Suppressor macrophage treated with lipopolysaccharide for 4 hours (primary cell): ENCODE data around the gene MAPK4.

ENCODE experiments used
- DNase-seq: peaks from one replicate; pipeline ENCODE4 v3.0.0-alpha.2; 2020

Gene MAPK4

DNA sequence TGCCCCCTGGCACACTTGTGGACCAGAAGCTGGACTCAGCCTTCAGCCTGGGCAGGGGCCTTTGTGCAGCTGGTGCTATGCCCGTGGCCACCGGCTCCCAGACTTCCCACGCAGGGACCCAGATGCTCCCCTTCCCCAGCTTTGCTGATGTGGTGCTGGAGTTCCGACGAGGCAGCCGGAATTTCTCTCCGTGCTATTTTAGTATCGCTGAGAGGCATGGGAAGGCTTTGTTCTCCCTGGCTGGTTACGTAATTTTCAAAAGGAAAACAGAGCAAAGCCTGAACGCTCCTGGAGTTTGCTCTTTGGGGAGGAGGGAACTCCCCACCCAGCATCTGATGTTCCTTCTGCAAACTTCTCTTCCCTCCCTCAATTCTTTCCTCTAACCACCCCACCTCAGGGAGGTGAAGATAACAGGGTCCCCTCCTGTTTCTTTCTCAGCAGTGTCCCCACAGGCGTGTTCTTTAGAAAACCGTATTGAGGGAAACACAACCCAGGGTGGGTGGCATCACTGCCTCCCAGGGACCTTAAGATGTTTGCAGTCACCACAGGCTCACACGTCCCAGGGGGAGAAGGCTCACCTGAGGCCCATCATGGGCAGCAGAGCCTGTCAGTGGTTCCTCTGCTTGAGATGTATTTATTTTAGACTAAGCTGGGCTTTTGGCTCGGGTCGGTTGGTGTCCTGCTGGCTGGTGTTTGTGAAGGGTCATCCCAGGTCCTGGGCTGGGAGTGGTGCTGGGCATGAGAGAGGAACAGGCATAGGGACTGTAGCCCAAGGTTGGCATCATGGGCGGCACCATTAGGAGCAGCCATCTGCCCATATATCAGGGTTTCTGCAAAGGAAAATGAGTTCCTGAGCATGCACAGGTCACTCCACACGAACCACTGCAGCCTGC is 95.0 kb downstream of the MAPK4 start:
- no peak for DNase-seq

- DNase-seq: no peak
Measured at GRCh38 chr18:50656396-50656795, 96.5 kb downstream of the MAPK4 start.

GRCh38 chr18:50656841-50657470 is 97.1 kb downstream of the MAPK4 start:
- no peak for DNase-seq

DNA sequence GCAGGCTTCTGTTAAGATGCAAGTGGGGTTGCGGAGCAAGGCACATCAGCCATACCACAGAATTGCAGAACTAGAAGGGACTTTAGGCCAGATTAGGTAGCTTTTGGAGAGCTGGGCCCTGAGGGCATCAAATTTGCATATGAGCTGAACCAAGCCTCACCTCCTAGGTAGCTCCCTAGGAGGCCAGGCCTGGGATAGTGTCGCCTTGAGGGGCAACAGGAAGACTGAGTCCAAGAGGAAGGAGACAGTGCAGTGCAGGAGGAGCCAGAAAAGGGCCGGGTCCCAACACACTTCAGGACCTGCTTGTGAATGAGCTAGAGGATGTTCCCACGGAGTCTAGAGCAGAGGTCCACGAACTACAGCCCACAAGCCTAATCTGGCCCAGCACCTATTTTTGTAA is 98.7 kb downstream of the MAPK4 start:
- no peak for DNase-seq

DNA sequence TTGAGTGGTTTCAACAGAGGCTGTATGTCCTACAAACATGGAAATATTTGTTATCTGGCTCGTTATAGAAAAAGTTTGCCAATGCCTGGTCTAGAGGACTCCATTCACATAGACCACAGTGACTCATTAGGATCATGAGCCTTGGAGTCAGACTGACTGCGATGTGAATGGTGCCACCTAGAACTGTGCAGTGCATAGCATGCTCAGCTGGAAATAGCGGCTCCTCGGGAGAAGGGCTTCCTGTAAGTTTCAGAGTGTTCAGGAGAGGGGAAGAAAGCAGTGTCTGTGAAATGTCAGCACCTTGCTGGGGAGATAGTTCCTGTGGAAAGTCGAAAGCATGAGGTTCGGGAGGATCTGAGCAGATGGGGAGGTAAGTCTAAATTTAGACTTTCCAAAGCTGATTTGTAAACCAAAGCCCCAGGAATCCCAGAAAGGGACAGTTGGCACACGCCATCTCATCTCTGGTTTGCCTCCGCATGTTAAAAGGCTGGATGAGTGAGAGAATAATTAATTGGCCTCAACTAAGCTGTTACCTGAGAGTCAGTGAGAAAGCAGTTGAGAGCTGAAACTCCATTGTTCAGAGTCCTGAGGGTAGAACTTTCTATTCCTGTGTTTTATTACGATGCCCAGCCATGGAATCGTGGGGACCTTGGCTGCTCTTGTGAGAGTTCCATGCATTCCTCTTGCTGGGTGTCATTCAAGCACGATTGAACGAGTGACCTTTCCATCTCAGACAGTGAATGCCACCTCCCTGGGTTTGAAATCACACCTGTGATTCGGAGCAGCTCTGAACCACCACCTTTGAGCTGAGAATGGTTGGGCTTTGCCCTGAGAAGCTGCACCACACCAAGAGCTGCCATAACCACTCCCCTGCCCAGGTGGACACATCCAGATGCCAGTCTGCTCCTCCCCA is 99.5 kb downstream of the MAPK4 start:
- DNase-seq: no peak

GRCh38 chr18:50661013-50661412 is 101.1 kb downstream of the MAPK4 start:
- DNase-seq: no peak

GRCh38 chr18:50662177-50662576 is 102.3 kb downstream of the MAPK4 start:
- DNase-seq: peak; percentile 37

GRCh38 chr18:50662775-50663383 is 103.0 kb downstream of the MAPK4 start:
- DNase-seq: no peak

GRCh38 chr18:50663626-50664441 is 103.9 kb downstream of the MAPK4 start:
- no peak for DNase-seq

DNA sequence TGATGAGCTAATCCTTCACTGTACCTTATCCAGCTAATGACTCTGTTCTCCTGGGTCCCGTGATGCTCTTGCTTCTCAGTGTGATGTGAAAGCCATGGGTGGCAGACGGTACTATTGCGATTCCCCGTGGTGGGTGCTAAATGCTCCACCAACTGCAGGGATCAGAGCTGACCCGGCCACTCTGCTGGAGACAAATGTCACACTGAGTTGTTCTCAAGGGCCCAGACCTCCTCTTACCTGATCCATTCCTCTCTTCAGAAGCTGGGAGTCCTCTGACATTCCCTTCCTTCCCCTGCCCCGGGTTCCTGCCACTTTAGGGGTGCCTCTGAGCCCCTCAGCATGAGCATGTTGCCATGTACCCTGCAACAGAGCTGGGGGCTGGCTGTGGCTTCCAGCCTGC is 105.1 kb downstream of the MAPK4 start:
- DNase-seq: no peak

- DNase-seq: no peak
Measured at GRCh38 chr18:50665519-50665918, 105.6 kb downstream of the MAPK4 start.

- no peak for DNase-seq
Measured at GRCh38 chr18:50666536-50666935, 106.6 kb downstream of the MAPK4 start.

DNA sequence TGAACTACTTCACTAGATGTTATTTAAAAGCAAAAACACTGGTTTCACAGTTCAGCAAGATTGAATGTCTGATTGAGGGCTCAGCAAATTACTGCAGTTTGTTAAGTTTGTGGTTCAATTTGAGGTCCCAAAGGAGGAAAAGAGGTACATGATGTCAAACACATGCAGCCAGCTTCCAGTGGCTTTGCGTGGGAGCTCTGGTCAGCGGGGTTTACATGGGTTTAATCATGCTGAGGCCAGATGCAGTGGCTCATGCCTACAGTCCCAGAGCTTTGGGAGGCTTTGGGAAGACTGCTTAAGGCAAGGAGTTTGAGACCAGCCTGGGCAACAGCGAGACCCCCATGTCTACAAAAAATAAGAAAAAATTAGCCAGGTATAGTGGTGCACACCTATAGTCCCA is 111.5 kb downstream of the MAPK4 start:
- DNase-seq: no peak

GRCh38 chr18:50674307-50674980 is 114.6 kb downstream of the MAPK4 start:
- DNase-seq: no peak

- DNase-seq: no peak
Measured at GRCh38 chr18:50675043-50675442, 115.2 kb downstream of the MAPK4 start.

DNA sequence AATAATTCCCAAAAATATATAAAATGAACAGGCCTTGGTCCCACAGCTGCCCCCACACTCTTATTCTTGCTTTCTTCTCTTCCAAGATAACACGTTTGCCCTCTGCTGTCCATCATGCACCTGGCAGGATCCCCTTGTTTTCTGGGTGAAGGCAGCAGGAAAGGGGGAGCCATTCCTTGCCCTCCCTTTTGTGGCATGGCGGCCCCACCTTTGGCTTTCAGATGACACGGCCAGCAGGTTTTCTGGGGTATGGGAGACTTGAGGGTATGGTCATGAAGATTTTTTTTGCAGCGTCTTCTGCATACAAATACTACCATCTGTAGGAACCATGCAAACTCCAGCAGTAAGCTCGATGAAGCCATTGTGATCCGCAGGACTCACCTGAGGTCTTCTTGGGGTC is 118.8 kb downstream of the MAPK4 start:
- DNase-seq: no peak

- DNase-seq: no peak
Measured at GRCh38 chr18:50679056-50679455, 119.2 kb downstream of the MAPK4 start.

DNA sequence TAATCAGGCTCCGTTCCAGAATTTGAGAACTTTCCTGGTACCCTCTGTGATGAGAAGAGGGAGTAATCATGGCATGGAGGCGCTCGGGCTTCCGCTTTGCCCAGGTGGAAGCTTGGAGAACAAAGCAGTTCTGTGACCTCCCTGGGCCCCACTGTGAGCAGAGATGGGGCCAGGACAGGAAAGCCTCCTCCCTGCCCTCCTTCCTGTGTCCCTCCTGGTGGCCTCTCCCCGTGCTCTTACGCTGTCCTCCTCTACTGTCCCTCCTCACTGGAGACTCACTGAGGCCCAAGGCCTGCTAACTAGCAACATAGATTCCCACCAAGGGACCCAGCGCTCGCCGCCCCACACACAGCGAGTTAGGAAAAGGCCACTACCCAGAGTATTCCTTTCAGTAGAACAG is 119.8 kb downstream of the MAPK4 start:
- no peak for DNase-seq

DNA sequence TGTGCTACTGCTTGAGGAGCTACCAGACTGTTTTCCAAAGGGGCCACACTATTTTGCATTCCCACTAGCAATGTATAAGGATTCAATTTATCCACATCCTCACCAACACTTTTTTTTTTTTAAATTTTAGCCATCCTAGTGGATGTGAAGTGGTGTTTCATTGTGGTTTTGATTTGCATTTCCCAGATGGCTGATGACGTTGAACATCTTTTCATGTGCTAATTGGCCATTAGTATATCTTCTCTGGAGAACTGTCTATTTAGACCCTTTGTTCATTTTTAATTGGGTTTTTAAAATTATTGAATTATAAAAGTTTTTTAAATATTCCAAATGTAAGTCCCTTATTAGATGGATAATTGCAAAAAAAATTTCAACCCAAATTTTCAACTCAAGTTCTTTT is 121.1 kb downstream of the MAPK4 start:
- no peak for DNase-seq

DNA sequence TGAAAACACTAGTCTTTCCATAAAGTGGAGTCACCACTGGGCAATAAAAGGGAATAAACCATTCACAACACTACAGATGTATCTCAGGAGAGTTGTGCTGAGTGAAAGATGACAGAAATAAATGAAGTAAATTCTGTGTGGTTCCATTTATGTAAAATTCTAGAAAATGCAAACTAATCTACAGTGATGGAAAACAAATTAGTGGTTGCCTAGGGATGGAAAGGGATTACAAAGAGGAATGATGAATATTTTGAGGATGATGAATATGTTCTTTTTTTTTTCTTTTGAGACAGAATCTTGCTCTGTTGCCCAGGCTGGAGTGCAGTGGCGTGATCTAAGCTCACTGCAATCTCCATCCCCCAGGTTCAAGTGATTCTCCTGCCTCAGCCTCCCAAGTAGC is 123.0 kb downstream of the MAPK4 start:
- no peak for DNase-seq

- no peak for DNase-seq
Measured at GRCh38 chr18:50686409-50686808, 126.5 kb downstream of the MAPK4 start.
